HEK293 (cell line): Measurements from ENCODE around the gene PTH1R.

Experiments
- SP2 ChIP-seq: fragments of 450-650 bp; formaldehyde crosslinking; IDR thresholded peaks from 2 replicates; pipeline ENCODE4 v1.5.1; 2016; ENCODE audit warnings: missing biosample characterization, missing genetic modification characterization
- ZBTB20 ChIP-seq: fragments of 450-650 bp; formaldehyde crosslinking; IDR thresholded peaks from 2 replicates; pipeline ENCODE4 v1.5.1; 2016; ENCODE audit warnings: missing biosample characterization, missing genetic modification characterization
- ZFHX2 ChIP-seq: fragments of 450-650 bp; formaldehyde crosslinking; conservative IDR thresholded peaks from 2 replicates; pipeline ENCODE4 v1.5.1; 2016; ENCODE audit warnings: missing biosample characterization, missing genetic modification characterization
- ZNF157 ChIP-seq: fragments of 450-650 bp; formaldehyde crosslinking; IDR thresholded peaks from 2 replicates; pipeline ENCODE4 v1.5.1; 2016; ENCODE audit warnings: missing biosample characterization, missing genetic modification characterization
- ZNF23 ChIP-seq: fragments of 450-650 bp; formaldehyde crosslinking; IDR thresholded peaks from 2 replicates; pipeline ENCODE4 v1.5.1; 2016; ENCODE audit warnings: missing biosample characterization, missing genetic modification characterization, borderline replicate concordance
- ZNF274 ChIP-seq, 2 experiments: fragments of 200-500 bp in 1 of 2; fragments of 450-650 bp in 1 of 2; sonication (Bioruptor generic) in 1 of 2; formaldehyde crosslinking in 1 of 2; IDR thresholded peaks; 2 replicates each; pipeline versions ENCODE4 v1.5.1 to v1.6.1; 2014 to 2016; ENCODE audit warnings: borderline replicate concordance in 1 of 2, inconsistent platforms in 1 of 2, low read length in 1 of 2, missing biosample characterization in 1 of 2, missing genetic modification characterization in 1 of 2
- ZNF558 ChIP-seq: fragments of 450-650 bp; formaldehyde crosslinking; IDR thresholded peaks from 2 replicates; pipeline ENCODE4 v1.5.1; 2016; ENCODE audit warnings: missing biosample characterization, missing genetic modification characterization
- ZNF626 ChIP-seq: fragments of 450-650 bp; sonication (Bioruptor Pico); formaldehyde crosslinking; IDR thresholded peaks from 2 replicates; pipeline ENCODE4 v1.5.1; 2018; ENCODE audit warnings: missing biosample characterization, missing genetic modification characterization, inconsistent platforms
- ZNF658 ChIP-seq: fragments of 450-650 bp; formaldehyde crosslinking; IDR thresholded peaks from 2 replicates; pipeline ENCODE4; 2016; ENCODE audit warnings: missing biosample characterization, missing genetic modification characterization
- TF ChIP-seq, protein P1 (sequence below): fragments of 450-650 bp; formaldehyde crosslinking; conservative IDR thresholded peaks from 2 replicates; pipeline ENCODE4 v1.5.1; 2016; ENCODE audit warnings: low read depth, missing biosample characterization, missing genetic modification characterization
- TF ChIP-seq, protein P2 (sequence below): fragments of 450-650 bp; formaldehyde crosslinking; IDR thresholded peaks from 2 replicates; pipeline ENCODE4 v1.5.1; 2016; ENCODE audit warnings: missing biosample characterization, missing genetic modification characterization
- TF ChIP-seq, protein P3 (sequence below): fragments of 450-650 bp; formaldehyde crosslinking; IDR thresholded peaks from 2 replicates; pipeline ENCODE4 v1.5.1; 2016; ENCODE audit warnings: missing biosample characterization, missing genetic modification characterization

DNA sequence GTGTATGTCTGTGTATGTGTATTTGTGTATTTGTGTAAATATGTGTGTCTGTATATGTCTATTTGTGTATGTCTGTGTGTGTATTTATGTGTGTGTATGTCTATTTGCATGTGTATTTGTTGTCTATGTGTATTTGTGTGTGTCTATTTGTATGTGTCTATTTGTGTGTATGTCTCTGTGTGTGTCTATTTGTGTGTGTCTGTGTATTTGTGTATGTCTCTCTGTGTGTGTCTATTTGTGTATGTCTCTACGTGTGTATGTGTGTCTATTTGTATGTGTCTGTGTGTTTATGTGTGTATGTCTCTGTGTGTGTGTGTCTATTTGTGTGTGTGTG is 30.4 kb downstream of the PTH1R start:
- TF ChIP-seq, protein P1, sequence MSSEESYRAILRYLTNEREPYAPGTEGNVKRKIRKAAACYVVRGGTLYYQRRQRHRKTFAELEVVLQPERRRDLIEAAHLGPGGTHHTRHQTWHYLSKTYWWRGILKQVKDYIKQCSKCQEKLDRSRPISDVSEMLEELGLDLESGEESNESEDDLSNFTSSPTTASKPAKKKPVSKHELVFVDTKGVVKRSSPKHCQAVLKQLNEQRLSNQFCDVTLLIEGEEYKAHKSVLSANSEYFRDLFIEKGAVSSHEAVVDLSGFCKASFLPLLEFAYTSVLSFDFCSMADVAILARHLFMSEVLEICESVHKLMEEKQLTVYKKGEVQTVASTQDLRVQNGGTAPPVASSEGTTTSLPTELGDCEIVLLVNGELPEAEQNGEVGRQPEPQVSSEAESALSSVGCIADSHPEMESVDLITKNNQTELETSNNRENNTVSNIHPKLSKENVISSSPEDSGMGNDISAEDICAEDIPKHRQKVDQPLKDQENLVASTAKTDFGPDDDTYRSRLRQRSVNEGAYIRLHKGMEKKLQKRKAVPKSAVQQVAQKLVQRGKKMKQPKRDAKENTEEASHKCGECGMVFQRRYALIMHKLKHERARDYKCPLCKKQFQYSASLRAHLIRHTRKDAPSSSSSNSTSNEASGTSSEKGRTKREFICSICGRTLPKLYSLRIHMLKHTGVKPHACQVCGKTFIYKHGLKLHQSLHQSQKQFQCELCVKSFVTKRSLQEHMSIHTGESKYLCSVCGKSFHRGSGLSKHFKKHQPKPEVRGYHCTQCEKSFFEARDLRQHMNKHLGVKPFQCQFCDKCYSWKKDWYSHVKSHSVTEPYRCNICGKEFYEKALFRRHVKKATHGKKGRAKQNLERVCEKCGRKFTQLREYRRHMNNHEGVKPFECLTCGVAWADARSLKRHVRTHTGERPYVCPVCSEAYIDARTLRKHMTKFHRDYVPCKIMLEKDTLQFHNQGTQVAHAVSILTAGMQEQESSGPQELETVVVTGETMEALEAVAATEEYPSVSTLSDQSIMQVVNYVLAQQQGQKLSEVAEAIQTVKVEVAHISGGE (tag by site-specific recombination): no peak
- TF ChIP-seq ZNF626 (tag by site-specific recombination) (no peak), ZNF23 (tag by site-specific recombination) (no peak), ZNF558 (tag by site-specific recombination) (no peak), ZNF274 (IDR thresholded peaks at IDR 0.05; ENCODE audit: low read length) (no peak), ZNF274 (tag by site-specific recombination; IDR thresholded peaks at IDR 0.05; ENCODE audit: borderline replicate concordance) (no peak), ZNF157 (tag by site-specific recombination) (no peak), ZNF658 (no peak), SP2 (no peak), ZFHX2 (no peak), ZBTB20 (tag by site-specific recombination) (no peak)
- TF ChIP-seq, protein P2, sequence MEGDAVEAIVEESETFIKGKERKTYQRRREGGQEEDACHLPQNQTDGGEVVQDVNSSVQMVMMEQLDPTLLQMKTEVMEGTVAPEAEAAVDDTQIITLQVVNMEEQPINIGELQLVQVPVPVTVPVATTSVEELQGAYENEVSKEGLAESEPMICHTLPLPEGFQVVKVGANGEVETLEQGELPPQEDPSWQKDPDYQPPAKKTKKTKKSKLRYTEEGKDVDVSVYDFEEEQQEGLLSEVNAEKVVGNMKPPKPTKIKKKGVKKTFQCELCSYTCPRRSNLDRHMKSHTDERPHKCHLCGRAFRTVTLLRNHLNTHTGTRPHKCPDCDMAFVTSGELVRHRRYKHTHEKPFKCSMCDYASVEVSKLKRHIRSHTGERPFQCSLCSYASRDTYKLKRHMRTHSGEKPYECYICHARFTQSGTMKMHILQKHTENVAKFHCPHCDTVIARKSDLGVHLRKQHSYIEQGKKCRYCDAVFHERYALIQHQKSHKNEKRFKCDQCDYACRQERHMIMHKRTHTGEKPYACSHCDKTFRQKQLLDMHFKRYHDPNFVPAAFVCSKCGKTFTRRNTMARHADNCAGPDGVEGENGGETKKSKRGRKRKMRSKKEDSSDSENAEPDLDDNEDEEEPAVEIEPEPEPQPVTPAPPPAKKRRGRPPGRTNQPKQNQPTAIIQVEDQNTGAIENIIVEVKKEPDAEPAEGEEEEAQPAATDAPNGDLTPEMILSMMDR (tag by site-specific recombination): no peak
- TF ChIP-seq, protein P3, sequence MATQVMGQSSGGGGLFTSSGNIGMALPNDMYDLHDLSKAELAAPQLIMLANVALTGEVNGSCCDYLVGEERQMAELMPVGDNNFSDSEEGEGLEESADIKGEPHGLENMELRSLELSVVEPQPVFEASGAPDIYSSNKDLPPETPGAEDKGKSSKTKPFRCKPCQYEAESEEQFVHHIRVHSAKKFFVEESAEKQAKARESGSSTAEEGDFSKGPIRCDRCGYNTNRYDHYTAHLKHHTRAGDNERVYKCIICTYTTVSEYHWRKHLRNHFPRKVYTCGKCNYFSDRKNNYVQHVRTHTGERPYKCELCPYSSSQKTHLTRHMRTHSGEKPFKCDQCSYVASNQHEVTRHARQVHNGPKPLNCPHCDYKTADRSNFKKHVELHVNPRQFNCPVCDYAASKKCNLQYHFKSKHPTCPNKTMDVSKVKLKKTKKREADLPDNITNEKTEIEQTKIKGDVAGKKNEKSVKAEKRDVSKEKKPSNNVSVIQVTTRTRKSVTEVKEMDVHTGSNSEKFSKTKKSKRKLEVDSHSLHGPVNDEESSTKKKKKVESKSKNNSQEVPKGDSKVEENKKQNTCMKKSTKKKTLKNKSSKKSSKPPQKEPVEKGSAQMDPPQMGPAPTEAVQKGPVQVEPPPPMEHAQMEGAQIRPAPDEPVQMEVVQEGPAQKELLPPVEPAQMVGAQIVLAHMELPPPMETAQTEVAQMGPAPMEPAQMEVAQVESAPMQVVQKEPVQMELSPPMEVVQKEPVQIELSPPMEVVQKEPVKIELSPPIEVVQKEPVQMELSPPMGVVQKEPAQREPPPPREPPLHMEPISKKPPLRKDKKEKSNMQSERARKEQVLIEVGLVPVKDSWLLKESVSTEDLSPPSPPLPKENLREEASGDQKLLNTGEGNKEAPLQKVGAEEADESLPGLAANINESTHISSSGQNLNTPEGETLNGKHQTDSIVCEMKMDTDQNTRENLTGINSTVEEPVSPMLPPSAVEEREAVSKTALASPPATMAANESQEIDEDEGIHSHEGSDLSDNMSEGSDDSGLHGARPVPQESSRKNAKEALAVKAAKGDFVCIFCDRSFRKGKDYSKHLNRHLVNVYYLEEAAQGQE (tag by site-specific recombination): no peak
